HG02943 (cell line): ENCODE measurements around the gene BRWD1.
"Not testable (repeated sequence)": the region's sequence is repeated elsewhere in the genome, so short reads cannot be mapped to it uniquely, and the experiment has no call there.

ENCODE experiments used
- ATAC-seq: cut with Tn5 transposase; IDR thresholded peaks from one replicate; pipeline ENCODE4 v1.9.1; 2021; ENCODE audit warnings: mild to moderate bottlenecking, low read depth, moderate library complexity; ENCODE audit not compliant: unreplicated experiment

The BRWD1 gene

DNA sequence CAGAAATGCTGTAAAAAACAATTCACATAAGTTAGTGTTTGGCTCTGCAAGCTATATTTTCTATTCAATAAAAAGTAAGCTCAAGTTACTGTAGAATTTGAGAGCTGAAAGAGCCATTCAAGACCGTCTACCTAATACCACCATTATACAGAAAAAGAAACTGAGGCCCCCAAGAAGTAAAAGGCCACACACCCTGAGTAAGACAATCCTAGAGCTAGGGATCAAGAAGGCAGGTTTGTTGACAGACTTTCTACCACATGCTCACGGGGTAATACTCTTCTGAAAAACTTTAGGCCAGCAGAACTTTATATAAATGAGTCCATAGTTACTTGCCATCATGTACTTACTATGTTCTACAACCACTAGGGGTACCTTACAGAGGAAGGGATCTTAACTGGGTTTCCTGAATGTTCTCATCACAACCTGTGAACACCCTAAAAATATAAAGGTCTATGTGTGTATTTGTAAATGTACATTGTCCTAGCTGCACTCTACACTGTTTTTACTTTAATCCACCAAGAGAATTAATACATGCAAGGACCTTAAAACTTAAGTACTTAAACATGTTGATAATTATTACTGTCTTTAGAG is 132.9 kb downstream of the BRWD1 start:
- ATAC-seq, result no peak

DNA sequence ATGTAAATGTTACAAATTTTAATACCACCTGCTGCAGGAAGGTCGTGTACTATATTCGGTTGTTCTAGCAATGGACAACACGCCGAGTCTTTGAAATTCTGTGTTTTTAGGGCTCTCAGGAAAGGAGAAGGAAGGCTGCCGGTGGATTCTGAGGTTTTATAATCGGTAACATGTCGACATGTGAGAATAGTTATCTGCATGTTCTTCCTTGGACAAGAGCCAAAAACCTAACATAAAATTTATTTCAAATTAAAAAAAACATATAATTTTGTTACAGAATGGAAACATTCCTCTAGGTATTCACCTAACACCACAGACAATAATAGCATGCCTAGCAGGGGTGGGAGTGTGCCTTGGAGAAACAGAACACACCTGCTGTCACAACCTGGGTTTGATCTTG is 135.0 kb downstream of the BRWD1 start:
- ATAC-seq, result no peak

DNA sequence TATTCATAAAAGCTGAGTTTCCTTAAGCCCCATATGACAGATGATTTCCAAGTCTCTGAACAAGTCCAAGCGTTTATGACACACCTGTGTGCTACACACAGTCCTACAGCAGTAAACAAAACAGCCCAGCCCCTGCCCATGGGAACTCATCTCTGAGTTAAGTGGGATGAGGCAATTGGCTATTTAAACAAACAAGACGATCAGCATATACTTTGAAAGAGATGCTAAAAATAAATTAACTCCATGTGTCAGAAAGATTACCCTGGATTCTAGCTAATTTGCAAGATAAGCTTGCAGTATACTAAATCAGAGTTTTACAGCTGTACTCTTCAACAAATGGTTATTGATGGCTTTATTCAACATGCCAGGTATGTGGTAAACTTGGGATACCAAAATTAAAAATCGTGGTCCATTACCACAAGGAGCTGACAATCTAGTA is 137.1 kb downstream of the BRWD1 start:
- ATAC-seq, result no peak

DNA sequence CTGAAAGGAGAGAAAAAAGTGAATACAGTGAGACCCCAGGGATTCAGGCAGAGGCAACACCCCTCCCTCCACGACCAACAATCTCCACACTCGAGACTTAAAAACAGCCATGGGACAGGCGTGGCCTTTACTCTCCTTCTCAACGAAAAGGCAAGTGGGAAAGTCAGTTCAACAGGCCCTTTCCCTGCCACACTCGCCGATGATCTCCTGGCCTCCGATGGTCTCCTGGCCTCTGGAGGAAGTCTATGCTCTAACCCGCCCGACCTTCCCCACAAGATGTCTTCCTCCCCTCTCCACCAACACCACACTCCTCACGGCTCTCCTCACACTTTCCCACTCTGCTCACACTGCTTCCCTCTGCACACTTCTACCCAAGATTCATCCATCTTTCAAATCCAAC is 137.8 kb downstream of the BRWD1 start:
- no peak for ATAC-seq

DNA sequence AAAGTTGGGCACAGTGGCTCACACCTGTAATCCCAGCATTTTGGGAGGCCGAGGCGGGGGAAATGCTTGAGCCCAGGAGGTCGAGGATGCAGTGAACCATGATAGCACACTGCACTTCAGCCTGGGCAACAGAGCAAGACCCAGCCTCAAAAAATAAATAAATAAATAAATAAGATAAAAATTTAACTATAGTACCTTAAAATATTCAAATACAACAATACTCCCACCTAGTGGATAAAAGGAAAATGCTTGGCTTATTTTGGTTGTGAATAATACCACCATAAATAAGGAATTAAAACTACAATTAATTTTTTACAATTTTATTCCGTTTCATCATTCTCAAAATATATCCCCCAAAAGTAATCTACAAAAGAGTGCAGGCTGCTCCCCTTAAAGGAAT is 138.3 kb downstream of the BRWD1 start:
- ATAC-seq, result no peak

DNA sequence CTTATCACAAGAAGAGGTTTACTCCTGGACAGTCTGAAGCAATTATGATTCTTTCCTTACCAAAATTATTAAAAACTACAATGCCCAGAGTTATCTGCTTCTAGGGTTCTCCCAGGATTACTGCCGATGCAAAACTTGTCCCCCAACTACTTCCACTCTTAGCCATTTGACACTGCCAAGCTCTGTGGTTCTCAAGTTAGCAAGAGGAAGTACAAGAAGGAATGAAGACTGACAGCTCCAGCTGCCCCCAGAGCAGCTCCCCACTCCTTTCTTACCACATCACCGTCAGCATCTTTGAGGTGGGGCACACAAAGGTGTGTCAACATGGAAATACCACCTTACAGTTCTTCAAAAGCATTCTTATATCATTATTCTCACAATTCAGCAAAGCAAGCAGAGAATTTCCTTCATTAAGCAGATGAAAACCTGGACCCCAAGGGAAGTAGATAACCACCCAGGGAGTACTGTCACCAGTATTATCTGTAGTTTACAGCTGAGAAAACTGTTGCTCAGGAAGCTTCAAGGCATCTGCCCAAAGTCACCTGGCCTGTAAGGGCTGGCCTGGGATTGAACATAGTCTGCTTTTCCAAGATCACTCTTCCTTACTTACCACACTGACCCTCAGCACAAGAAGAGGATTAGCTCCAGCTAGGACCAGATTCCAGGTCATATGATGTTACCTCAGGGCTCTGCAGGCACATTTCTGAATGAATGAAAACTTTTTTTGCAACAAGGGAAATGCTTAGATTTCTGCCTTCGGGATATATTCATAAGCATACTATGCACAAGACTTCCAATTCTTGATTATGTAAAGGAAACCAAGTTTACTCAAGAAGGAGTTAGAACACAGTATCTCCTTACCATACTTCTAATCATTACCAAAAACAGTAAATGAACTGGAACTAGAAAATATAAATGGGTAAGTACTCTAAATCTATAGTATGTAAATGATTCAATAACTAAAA is 139.4 kb downstream of the BRWD1 start:
- ATAC-seq, result no peak

DNA sequence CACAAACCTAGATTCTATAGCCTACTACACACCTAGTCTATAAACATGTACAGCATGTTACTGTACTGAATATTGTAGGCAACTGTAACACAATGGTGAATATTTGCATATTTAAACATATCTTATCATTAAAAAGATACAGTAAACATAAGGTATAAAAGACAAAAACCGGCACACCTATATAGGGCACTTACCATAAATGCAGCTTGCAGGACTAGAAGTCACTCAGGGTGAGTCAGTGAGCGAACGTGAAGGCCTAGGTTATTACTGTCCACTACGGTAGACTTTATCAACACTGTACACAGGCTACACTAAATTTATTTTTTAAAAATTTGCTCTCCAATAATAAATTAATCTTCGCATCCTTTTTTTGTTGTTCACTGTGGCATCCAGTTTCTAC is 143.5 kb downstream of the BRWD1 start:
- ATAC-seq, result no peak

DNA sequence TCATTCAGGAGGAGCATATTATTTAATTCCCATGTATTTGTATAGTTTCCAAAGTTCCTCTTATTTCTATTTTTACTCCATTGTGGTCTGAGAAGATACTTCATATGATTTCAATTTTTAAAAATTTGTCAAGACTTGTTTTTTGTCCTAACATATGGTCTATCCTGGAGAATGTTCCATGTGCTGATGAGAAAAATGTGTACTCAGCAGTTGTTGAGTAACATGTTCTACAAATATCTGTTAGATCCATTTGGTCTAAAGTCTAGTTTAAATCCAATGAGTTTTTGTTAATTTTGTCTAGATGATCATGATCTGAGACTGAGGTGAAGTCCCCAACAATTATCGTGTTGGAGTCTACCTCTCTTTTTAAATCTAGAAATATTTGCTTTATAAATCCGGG is 144.6 kb downstream of the BRWD1 start:
- no peak for ATAC-seq

DNA sequence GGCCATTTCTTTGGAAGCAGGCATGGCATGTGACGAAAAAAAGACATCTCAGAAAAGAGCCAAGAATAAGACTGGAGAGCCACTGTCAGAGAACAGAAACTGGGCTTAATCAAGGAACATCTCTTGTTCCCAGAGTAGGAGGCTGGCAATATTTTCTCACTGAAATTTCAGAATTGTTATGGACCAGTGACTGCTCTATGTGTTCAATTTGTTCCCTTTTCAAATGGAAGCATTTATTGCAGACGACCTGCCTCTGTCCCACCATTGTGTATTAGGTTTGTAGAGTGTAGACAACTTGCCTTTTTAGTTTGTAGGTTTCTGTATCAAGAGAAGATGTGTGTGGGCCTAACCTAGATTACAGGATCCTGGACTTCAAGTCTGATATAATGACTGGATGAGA is 148.9 kb downstream of the BRWD1 start:
- ATAC-seq, result no peak

DNA sequence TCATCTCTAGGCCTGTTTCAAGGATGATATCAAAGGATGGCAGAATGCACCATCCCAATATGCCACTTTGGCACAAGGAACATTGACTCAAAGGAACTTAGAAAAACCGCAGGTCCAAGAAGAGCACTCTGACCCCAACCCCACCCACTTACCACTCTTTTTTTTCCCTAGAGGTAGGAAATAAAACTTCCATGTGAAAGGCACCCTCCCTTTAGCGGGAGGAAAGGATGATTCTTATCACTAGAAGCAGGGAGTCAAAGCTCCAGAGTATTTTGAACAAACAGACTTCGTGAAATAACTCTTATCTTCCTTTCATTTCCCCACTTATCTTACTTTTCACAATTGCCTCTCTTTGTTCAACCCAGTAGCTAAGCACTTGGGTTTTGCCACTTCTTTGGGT is 152.4 kb downstream of the BRWD1 start:
- ATAC-seq, result no peak

DNA sequence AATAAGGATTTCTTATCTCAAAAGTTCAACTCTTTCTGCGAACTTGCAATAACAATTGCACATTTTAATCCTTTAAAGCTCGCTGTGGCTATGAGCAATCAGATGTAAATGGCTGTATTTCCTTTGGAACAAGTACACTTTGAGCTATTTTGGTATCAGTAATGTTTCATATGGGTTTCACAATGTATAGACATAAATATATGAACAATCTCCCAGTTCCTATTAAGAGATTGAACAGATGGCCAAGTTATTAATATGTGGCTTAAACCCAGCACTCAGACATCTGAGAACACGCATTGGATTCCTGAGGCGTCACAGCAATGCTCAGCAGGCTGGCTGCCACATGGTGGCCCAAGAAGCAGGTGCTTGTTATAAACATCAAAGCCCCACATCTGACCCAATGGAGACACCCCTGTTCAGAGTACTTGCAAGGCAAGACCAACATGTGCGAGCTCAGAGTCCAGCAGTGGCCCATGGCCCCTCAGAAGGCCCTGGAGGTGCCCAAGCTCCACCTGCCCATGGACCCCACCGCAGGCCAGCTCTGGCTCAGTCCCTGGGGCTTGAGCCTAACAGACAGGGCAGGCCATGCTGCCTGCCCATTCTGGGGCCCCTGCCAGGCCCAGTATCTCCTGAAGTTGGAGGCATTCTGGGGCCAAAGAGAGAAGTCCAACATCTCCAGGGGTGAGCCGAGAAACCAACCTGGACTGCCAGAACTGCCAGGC is 153.9 kb downstream of the BRWD1 start:
- ATAC-seq, result no peak

DNA sequence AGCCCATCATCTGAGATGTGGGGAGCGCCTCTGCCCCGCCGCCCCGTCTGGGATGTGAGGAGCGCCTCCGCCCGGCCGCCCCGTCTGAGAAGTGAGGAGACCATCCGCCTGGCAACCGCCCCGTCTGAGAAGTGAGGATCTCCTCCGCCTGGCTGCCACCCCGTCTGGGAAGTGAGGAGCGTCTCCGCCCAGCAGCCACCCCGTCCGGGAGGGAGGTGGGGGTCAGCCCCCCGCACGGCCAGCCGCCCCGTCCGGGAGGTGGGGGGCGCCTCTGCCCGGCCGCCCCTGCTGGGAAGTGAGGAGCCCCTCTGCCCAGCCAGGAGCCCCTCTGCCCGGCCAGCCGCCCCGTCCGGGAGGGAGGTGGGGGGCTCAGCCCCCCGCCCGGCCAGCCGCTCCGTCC is 156.2 kb downstream of the BRWD1 start:
- not testable (repeated sequence) for ATAC-seq

DNA sequence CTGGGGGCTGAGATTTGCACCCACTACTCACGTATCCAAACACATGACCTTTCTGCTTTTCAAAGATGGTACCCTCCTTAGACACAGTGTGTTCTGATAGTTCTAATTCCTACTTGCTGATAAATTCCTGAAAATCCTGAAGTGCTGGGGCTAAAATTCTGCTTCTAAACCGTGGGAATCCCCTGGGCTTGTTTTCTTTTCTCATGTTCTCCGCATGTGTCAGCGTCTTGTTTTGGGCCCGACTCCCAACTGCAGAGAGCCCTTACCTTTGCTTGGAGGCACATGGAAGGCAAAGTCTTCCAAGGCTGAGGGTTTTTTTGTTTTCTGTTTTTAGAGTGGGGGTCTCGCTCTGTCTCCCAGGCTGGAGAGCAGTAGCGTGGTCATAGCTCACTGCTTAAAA is 157.4 kb downstream of the BRWD1 start:
- ATAC-seq, result no peak

DNA sequence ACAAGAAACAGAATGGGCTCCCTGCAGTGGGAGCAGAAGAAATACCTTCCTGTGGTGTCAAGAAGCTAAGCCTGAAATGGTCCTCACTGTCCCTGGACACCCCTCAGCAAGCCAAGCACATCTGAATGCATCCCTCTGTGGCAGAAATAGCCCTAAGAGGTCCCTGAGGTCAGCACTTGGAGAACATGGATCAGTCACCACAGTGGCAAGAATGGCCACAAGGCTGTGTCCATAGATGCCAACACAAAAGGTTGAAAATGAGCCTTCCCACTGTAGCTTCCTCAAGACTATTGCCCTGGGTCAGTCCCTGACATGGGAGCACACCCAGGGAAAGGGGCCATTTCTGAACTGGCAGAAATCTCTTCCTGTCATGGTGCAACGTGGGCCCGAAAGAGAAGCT is 157.9 kb downstream of the BRWD1 start:
- ATAC-seq, result no peak

DNA sequence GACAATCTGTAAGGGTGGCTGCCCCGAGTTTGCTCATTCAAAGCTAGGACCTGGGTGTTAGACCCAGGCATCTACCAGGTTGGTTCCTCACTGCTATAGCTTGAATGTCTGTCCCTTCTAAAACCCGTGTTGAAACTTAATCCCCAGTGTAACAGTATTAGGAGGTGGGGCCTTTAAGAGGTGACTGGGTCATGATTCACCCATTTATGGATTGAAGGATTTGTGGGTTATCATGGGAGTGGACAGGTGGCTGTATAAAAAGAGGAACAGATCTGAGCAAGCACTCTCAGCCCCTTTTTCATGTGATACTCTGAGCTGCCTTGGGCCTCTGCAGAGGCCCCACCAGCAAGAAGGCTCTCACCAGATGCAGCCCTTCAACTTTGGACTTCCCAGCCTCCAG is 159.6 kb downstream of the BRWD1 start:
- ATAC-seq, result no peak

DNA sequence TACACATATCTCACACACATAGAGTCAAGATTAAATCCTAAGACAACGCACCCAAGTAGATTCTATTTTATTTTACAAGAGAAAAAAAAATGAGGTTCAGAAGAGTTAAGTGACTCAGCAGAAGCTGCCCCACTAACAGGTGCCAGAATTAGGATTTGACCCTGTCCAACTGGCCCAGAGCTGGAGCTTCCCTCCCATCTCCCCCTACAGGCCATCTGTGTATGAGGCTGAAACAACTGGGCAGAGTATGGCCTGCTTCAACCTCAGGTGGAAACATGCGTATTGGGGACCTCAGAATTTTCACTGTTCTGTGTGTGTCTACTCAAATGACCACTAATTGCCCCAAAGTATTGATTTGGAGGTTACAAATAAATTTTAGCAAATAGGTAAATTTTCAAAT is 160.1 kb downstream of the BRWD1 start:
- no peak for ATAC-seq

DNA sequence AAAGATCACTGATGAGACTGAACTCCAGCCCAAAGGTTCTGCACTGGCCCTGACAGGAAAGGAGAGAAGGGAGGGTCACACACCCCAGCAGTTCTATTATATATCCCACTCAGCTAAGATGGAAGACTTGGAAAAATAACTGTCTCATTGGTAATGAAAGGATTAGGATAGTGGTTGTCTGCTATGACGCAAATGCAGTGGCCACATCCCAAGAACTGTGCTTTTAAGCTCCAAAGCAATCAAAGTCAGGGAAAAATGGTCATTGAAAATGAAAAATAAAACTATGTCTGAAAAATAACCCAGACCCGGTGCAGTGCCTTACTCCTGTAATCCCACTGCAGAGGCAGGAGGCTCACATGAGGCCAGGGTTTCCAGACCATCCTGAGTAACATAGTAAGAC is 161.2 kb downstream of the BRWD1 start:
- no peak for ATAC-seq

DNA sequence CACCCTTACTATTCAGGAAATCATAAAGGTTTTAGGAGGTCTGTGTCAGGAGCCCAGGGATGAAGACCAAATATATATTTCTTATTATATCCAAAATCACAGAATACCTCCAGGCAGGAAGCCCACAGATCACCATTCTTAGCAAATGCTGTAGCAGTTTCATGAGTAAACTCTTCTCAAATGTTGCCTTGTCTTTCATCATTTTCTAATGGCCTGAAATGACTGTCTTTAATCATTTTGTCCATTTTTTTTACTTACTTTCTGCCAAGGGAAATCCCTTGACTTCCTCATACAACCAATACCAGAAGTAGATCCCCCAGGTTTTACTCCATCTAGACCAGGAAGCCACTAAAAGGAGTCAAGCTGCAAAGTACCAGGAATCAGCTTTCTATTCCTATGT is 162.6 kb downstream of the BRWD1 start:
- ATAC-seq, result no peak

DNA sequence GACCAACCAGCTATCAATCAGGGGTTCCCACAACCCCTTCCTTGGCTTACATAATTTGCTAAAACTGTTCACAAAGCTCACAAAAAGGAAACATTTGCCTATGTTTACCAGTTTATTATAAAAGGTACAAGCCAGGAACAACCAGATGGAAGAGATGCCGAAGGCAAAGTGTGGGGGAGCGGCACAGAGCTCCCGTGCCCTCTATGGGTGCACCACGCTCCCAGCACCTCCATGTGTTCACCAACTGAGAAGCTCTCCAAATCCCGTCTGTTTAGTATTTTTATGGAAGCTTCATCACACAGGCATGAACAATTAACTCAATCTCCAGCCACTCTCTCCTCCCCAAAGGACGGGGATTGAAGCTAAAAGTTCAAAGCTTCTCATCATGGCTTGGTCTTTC is 163.1 kb downstream of the BRWD1 start:
- no peak for ATAC-seq

DNA sequence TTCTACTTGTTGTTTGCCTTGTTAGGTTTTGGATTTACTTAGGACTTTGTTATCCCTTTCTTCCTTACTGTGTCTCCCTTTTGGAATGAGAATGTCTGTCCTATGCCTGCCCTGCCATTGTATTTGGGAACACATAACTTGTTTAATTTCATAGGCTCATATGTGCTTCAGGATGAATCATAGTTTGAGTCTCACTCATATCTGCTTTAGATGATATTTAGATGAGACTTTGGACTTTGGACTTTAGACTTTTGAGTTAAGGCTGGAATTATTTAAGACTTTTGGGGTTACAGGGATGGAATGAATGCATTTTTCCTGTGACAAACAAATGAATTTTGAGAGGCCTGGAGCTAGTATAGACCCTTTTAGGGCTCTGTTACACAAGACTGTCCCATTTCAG is 163.6 kb downstream of the BRWD1 start:
- ATAC-seq, result no peak

DNA sequence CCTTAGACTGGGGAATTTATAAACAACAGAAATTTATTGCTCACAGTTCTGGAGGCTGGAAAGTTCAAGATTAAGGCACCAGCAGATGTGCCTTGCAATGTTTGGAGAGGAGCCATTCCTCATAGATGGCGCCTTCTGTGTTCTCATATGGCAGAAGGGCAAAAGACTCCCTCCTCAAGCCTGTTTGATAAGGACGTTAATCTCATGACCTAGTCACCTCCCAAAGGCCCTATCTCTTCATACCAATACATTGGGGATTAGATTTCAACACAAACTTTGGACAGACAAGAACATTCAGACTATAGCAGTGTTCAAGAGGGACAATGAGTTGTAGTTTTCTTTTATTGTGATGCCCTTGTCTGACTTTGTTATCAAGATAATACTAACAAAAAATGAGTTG is 164.5 kb downstream of the BRWD1 start:
- ATAC-seq, result no peak
